Peyer's patch (tissue), 4 donors: ENCODE results near the gene THBS3. TPM values are rescaled to one million over a fixed set of nuclear protein-coding genes. Genes with fewer than 3 reads are reported as not detected.
"Not testable (repeated sequence)": the region's sequence is repeated elsewhere in the genome, so short reads cannot be mapped to it uniquely, and the experiment has no call there.

Source experiments
- DNase-seq, 3 donors: peaks; one replicate each; pipeline ENCODE4 v3.0.0-alpha.2; 2017 to 2019
- H3K27ac ChIP-seq, 4 donors: fragments of 200-600 bp; sonication (generic); one replicate each; pipeline ENCODE4 v1.5.1; 2016 to 2019
- H3K27me3 ChIP-seq, 2 donors: fragments of 200-600 bp; sonication (generic); one replicate each; pipeline ENCODE4 v1.5.1; 2019
- H3K36me3 ChIP-seq, 3 donors: fragments of 200-600 bp; sonication (generic); one replicate each; pipeline ENCODE4 v1.5.1; 2016 to 2019
- H3K4me1 ChIP-seq, 4 donors: fragments of 200-600 bp; sonication (generic); one replicate each; pipeline ENCODE4 v1.5.1; 2016 to 2019
- H3K4me3 ChIP-seq, 4 donors: fragments of 200-600 bp; sonication (generic); 1 replicate in 3 of 4; 2 replicates in 1 of 4; pipeline ENCODE4 v1.5.1; 2016 to 2019; ENCODE audit warnings: mild to moderate bottlenecking in 1 of 4
- H3K9me3 ChIP-seq, 4 donors: fragments of 200-600 bp; sonication (generic); one replicate each; pipeline ENCODE4 v1.5.1; 2016 to 2019; ENCODE audit warnings: mild to moderate bottlenecking in 1 of 4
- CTCF ChIP-seq, 6 experiments: fragments of 450-650 bp in 4 of 6; fragments of 200-600 bp in 2 of 6; sonication (generic) in 1 of 6; IDR thresholded peaks; one replicate each; pipeline ENCODE4 v1.5.1; 2017 to 2019; ENCODE audit warnings: antibody characterized with exemption in 6 of 6, mild to moderate bottlenecking in 3 of 6, moderate library complexity in 1 of 6
- POLR2A ChIP-seq, 2 donors: fragments of 450-650 bp; IDR thresholded peaks; one replicate each; pipeline ENCODE4 v1.5.1; 2017; ENCODE audit warnings: antibody characterized with exemption in 2 of 2, mild to moderate bottlenecking in 2 of 2, moderate library complexity in 2 of 2
- total RNA-seq, 4 donors: library from RNA; depleted of rRNA; stranded (reverse); fragments of >200 nt; gene quantifications; one replicate each; pipeline ENCODE4 v1.1.0, GENCODE V29; 2016

The THBS3 gene
- total RNA-seq, 4 donors from 2014 or later = 15.9 to 58.6 (median 46.5) TPM

- H3K4me3 ChIP-seq = peak overlapping the region; percentile 32 to 59 (median 53)
- no peaks in the 10 kb centered on the region for H3K27me3 ChIP-seq
- no peaks in the 10 kb centered on the region for H3K36me3 ChIP-seq
- peaks cover 6 to 28% (median 18%) of the 10 kb centered on the region in 4 donors for H3K4me1 ChIP-seq
- TF ChIP-seq POLR2A (IDR thresholded peaks at IDR 0.05) = no peak
- TF ChIP-seq CTCF (IDR thresholded peaks at IDR 0.05) = peak; percentile 85 to 97 (median 94)
- H3K9me3 ChIP-seq = no peaks in the 10 kb centered on the region
- H3K27ac ChIP-seq = peak overlapping the region; percentile 67 to 89 (median 86)
- DNase-seq = peak; percentile 68 to 91 (median 89)
These were observed 14.3 kb downstream of the THBS3 start for GRCh38 chr1:155193275-155193990.

- H3K36me3 ChIP-seq = no peaks in the 10 kb centered on the region
- no peaks in the 10 kb centered on the region for H3K9me3 ChIP-seq
- H3K27ac ChIP-seq = peak overlapping the region; percentile 67 to 89 (median 86)
- H3K4me3 ChIP-seq = peak overlapping the region; percentile 32 to 59 (median 53)
- H3K27me3 ChIP-seq = no peaks in the 10 kb centered on the region
- TF ChIP-seq CTCF (IDR thresholded peaks at IDR 0.05) (no peak), POLR2A (IDR thresholded peaks at IDR 0.05) (no peak)
- DNase-seq = peak; percentile 49 to 74 (median 72)
- H3K4me1 ChIP-seq = peaks cover 6 to 28% (median 18%) of the 10 kb centered on the region in 4 donors
These were observed 15.1 kb downstream of the THBS3 start for GRCh38 chr1:155192346-155193274.

GRCh38 chr1:155191904-155192303 is 15.8 kb downstream of the THBS3 start:
- DNase-seq = no peak
- Histone ChIP-seq H3K4me3 (no peak overlapping the region), H3K4me1 (peaks cover 6 to 28% (median 18%) of the 10 kb centered on the region in 4 donors), H3K27me3 (no peaks in the 10 kb centered on the region), H3K9me3 (no peaks in the 10 kb centered on the region), H3K27ac (peak overlapping the region in 3 of 4 donors; percentile 67 to 89 (median 85)), H3K36me3 (no peaks in the 10 kb centered on the region)
- TF ChIP-seq CTCF (IDR thresholded peaks at IDR 0.05) (no peak), POLR2A (IDR thresholded peaks at IDR 0.05) (no peak)

- H3K27ac ChIP-seq, H3K27me3 ChIP-seq, DNase-seq, H3K4me3 ChIP-seq, H3K9me3 ChIP-seq, H3K36me3 ChIP-seq: not testable (repeated sequence)
- H3K4me1 ChIP-seq = peaks cover 13 to 44% (median 22%) of the 10 kb centered on the region in 4 donors
These were observed 17.8 kb downstream of the THBS3 start for GRCh38 chr1:155189926-155190325.

GRCh38 chr1:155188268-155188667 is 19.4 kb downstream of the THBS3 start:
- Histone ChIP-seq H3K27me3 (no peaks in the 10 kb centered on the region), H3K4me1 (peaks cover 7 to 32% (median 20%) of the 10 kb centered on the region in 4 donors), H3K27ac (no peak overlapping the region), H3K4me3 (no peak overlapping the region), H3K9me3 (no peaks in the 10 kb centered on the region), H3K36me3 (no peaks in the 10 kb centered on the region)
- peak in 1 of 3 donors; percentile 24 for DNase-seq
- no peak for TF ChIP-seq CTCF (IDR thresholded peaks at IDR 0.05)
- TF ChIP-seq POLR2A (IDR thresholded peaks at IDR 0.05) = no peak
